ENCODE results near the gene GOLT1A. TPM values are rescaled to one million over a fixed set of nuclear protein-coding genes. Genes with fewer than 3 reads are reported as not detected.

The GOLT1A gene
- total and polyA plus RNA-seq, 2 of the 8 experiments (the other 6 are each of a cell fraction or from before 2014, with no cell fraction given), result 7.5 to 8.5 TPM

- Histone ChIP-seq H4K20me1 (replicated peaks in 1 of 2; ENCODE audit: control insufficient read depth in 1 of 2, insufficient read depth in 2 of 2, low read length in 2 of 2) (peaks cover 0 to 4% of the 10 kb centered on the region in 2 experiments), H3K23ac (ENCODE audit: insufficient read length) (no peak overlapping the region), H3K79me1 (ENCODE audit: low read depth, low read length) (no peaks in the 10 kb centered on the region), H3K4me1 (replicated peaks in 1 of 4; ENCODE audit: control insufficient read depth in 3 of 4, insufficient read depth in 4 of 4, low read length in 3 of 4) (peaks cover 0 to 2% (median 2%) of the 10 kb centered on the region in 4 experiments; a peak in 5 of 7 replicates), H3K56ac (replicated peaks; ENCODE audit: insufficient read length, low read depth, low read length) (no peak overlapping the region), H3K4ac (replicated peaks; ENCODE audit: insufficient read length, low read depth, low read length) (no peak overlapping the region), H2AFZ (ENCODE audit: low read length) (no peak overlapping the region), H3K79me2 (ENCODE audit: control insufficient read depth in 1 of 2, insufficient read depth in 2 of 2, low read length in 2 of 2) (no peaks in the 10 kb centered on the region), H4K91ac (replicated peaks; ENCODE audit: insufficient read length, low read length) (no peak overlapping the region), H2BK12ac (ENCODE audit: low read depth, low read length) (no peak overlapping the region; the same call in 1 of the 2 replicates), H4K5ac (ENCODE audit: insufficient read length, low read depth, low read length) (no peak overlapping the region), H2BK120ac (replicated peaks; ENCODE audit: low read depth, low read length) (no peak overlapping the region), H3K4me2 (ENCODE audit: insufficient read depth in 1 of 2, low read depth in 2 of 2, low read length in 2 of 2) (no peak overlapping the region), H3K27me3 (replicated peaks in 1 of 4; ENCODE audit: control insufficient read depth in 3 of 4, extremely low read depth in 1 of 4, insufficient read depth in 3 of 4, low read length in 3 of 4) (no peaks in the 10 kb centered on the region), H2BK5ac (ENCODE audit: low read depth, low read length) (no peak overlapping the region), H2BK15ac (ENCODE audit: low read length) (no peak overlapping the region), H3K14ac (ENCODE audit: insufficient read length) (no peak overlapping the region), H2AK5ac (ENCODE audit: low read depth, low read length) (no peak overlapping the region), H2BK20ac (ENCODE audit: low read length) (no peak overlapping the region), H4K8ac (ENCODE audit: extremely low read depth, insufficient read depth, low read length) (no peak overlapping the region), H3K4me3 (ENCODE audit: extremely low read depth in 1 of 4, insufficient read depth in 2 of 4, low read depth in 3 of 4, low read length in 4 of 4) (no peak overlapping the region), H3K9me3 (ENCODE audit: insufficient read depth in 2 of 2, low read depth in 1 of 2, low read length in 1 of 2) (no peaks in the 10 kb centered on the region), H3K23me2 (ENCODE audit: low read depth, low read length) (no peaks in the 10 kb centered on the region), H3K36me3 (ENCODE audit: control insufficient read depth in 2 of 4, insufficient read depth in 4 of 4, low read length in 3 of 4) (no peaks in the 10 kb centered on the region), H3K9ac (replicated peaks in 1 of 4; ENCODE audit: extremely low read depth in 1 of 4, low read depth in 3 of 4, low read length in 3 of 4) (no peak overlapping the region), H3K27ac (ENCODE audit: low read depth, low read length) (no peak overlapping the region), H3K18ac (ENCODE audit: extremely low read depth, low read length) (no peak overlapping the region)
- no peak for FAIRE-seq
- no peak for DNase-seq (ENCODE audit: low read depth in 1 of 2, low spot score in 2 of 2)
- 88% methylated on average over 5 of the region's 5 CpGs; no CpG with 5 or more reads in 1 of the 2 experiments for WGBS, 2 experiments (ENCODE audit: extremely low coverage in 1 of 2, insufficient coverage in 1 of 2, insufficient read length in 1 of 2, insufficient replicate concordance in 2 of 2, low coverage in 1 of 2, low lambda C conversion rate in 2 of 2, missing lambda C conversion rate in 1 of 2)
- ChIA-PET POLR2A (ENCODE audit: partially characterized antibody) (interaction anchor here (0.7 to 2.4 kb wide), 2 partner anchors 11 to 64 kb away, joined by 3 to 6 read pairs; partner anchors contain the start of gene GOLT1A), CTCF (ENCODE audit: partially characterized antibody) (interaction anchor here (0.5 to 12.6 kb wide), 8 partner anchors 10 to 332 kb away, joined by 3 to 360 read pairs (median 12); partner anchors contain the start of genes ETNK2, GOLT1A and REN)
- TF ChIP-seq JUN (IDR thresholded peaks at IDR 0.05; ENCODE audit: low read depth, low read length) (no peak), TCF12 (IDR thresholded peaks at IDR 0.05; ENCODE audit: low read depth, low read length) (0 out of 2 replicates have a peak, but pooled peaks have one; percentile 53)
These were observed 10.5 kb downstream of the GOLT1A start for GRCh38 chr1:204203206-204203767.
